IMR-90 (cell line): ENCODE data around the gene RIPK4.

Experiments used
- CHD1 ChIP-seq: IDR thresholded peaks from 2 replicates; pipeline ENCODE4 v1.6.1; 2012; ENCODE audit warnings: low read depth, low read length, improper control_type of control experiment
- FOS ChIP-seq: fragments of 150-350 bp; IDR thresholded peaks from 2 replicates; pipeline ENCODE4 v1.6.1; 2016; ENCODE audit warnings: low read depth, low read length
- POLR2A ChIP-seq: IDR thresholded peaks from 2 replicates; pipeline ENCODE4 v1.6.1; 2012; ENCODE audit warnings: mild to moderate bottlenecking, low read depth, low read length
- TF ChIP-seq, protein P1 (sequence below): conservative IDR thresholded peaks from 2 replicates; pipeline ENCODE4 v1.5.1; 2012; ENCODE audit warnings: mild to moderate bottlenecking, low read depth, low read length, improper control_type of control experiment
- TF ChIP-seq, protein P2 (sequence below): fragments of 150-350 bp; IDR thresholded peaks from 2 replicates; pipeline ENCODE4 v1.6.1; 2016; ENCODE audit warnings: low read depth, mild to moderate bottlenecking, low read length, moderate library complexity, borderline replicate concordance

- TF ChIP-seq, protein P1, sequence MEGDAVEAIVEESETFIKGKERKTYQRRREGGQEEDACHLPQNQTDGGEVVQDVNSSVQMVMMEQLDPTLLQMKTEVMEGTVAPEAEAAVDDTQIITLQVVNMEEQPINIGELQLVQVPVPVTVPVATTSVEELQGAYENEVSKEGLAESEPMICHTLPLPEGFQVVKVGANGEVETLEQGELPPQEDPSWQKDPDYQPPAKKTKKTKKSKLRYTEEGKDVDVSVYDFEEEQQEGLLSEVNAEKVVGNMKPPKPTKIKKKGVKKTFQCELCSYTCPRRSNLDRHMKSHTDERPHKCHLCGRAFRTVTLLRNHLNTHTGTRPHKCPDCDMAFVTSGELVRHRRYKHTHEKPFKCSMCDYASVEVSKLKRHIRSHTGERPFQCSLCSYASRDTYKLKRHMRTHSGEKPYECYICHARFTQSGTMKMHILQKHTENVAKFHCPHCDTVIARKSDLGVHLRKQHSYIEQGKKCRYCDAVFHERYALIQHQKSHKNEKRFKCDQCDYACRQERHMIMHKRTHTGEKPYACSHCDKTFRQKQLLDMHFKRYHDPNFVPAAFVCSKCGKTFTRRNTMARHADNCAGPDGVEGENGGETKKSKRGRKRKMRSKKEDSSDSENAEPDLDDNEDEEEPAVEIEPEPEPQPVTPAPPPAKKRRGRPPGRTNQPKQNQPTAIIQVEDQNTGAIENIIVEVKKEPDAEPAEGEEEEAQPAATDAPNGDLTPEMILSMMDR, result no peak
- TF ChIP-seq POLR2A (no peak), FOS (no peak), CHD1 (no peak)
- TF ChIP-seq, protein P2, sequence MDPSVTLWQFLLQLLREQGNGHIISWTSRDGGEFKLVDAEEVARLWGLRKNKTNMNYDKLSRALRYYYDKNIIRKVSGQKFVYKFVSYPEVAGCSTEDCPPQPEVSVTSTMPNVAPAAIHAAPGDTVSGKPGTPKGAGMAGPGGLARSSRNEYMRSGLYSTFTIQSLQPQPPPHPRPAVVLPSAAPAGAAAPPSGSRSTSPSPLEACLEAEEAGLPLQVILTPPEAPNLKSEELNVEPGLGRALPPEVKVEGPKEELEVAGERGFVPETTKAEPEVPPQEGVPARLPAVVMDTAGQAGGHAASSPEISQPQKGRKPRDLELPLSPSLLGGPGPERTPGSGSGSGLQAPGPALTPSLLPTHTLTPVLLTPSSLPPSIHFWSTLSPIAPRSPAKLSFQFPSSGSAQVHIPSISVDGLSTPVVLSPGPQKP, result no peak
These were observed 67.5 kb downstream of the RIPK4 start for GRCh38 chr21:41699311-41699710.
